ENCODE measurements around the gene NCSTN. TPM values are rescaled to one million over a fixed set of nuclear protein-coding genes. Genes with fewer than 3 reads are reported as not detected.

The NCSTN gene
- polyA plus RNA-seq, 1 donor (not counting 4 experiments of a cell fraction or from before 2014, with no cell fraction given) = 111 TPM

- Histone ChIP-seq H2AFZ (ENCODE audit: control insufficient read depth, low read length) (no peak overlapping the region), H3K4me1 (ENCODE audit: control insufficient read depth, extremely low read depth, insufficient read depth, low read length) (no peaks in the 10 kb centered on the region), H3K9ac (ENCODE audit: control insufficient read depth, extremely low read depth, insufficient read depth, low read length) (no peak overlapping the region), H3K27me3 (ENCODE audit: control insufficient read depth, extremely low read depth, insufficient read depth, low read length) (no peaks in the 10 kb centered on the region), H3K79me2 (ENCODE audit: control insufficient read depth, insufficient read depth, low read length) (peaks cover 5% of the 10 kb centered on the region), H4K20me1 (ENCODE audit: control insufficient read depth, extremely low read depth, insufficient read depth, low read length) (peaks cover 4% of the 10 kb centered on the region), H3K4me2 (ENCODE audit: control insufficient read depth, extremely low read depth, insufficient read depth, low read depth, low read length) (no peak overlapping the region), H3K36me3 (ENCODE audit: control insufficient read depth in 2 of 2, extremely low read depth in 1 of 2, insufficient read depth in 2 of 2, low read length in 2 of 2) (peaks cover 36 to 45% of the 10 kb centered on the region in 2 experiments), H3K9me3 (ENCODE audit: control insufficient read depth, low read depth, low read length) (no peaks in the 10 kb centered on the region), H3K4me3 (ENCODE audit: control insufficient read depth in 2 of 3, extremely low read depth in 1 of 3, insufficient read depth in 2 of 3, low read depth in 1 of 3, low read length in 3 of 3) (no peak overlapping the region), H3K27ac (ENCODE audit: control insufficient read depth, insufficient read depth, low read length) (no peak overlapping the region), H3K9me1 (ENCODE audit: control insufficient read depth, extremely low read depth, insufficient read depth, low read length) (no peaks in the 10 kb centered on the region)
- no peak for FAIRE-seq
- dilution Hi-C loops (cut with MboI; ENCODE audit: extremely low pct_ligation_motif_present, low sequenced_read_pairs) = no loop called here
- DNase-seq (ENCODE audit: low read depth, low spot score) = no peak
- TF ChIP-seq EZH2 (IDR thresholded peaks at IDR 0.05; ENCODE audit: low read length) (no peak), CTCF (optimal IDR thresholded peaks at IDR 0.05 in 1 of 3, IDR thresholded peaks at IDR 0.05 in 1 of 3, conservative IDR thresholded peaks at IDR 0.05 in 1 of 3; ENCODE audit: extremely low read depth in 1 of 3, insufficient read depth in 2 of 3, low read length in 3 of 3) (no peak)
Observed at GRCh38 chr1:160330119-160330518, 13.1 kb upstream of the NCSTN start.

GRCh38 chr1:160332516-160332915 is 10.7 kb upstream of the NCSTN start:
- Histone ChIP-seq H3K79me2 (ENCODE audit: control insufficient read depth, insufficient read depth, low read length) (peaks cover 10% of the 10 kb centered on the region), H3K4me2 (ENCODE audit: control insufficient read depth, extremely low read depth, insufficient read depth, low read depth, low read length) (no peak overlapping the region), H3K9me3 (ENCODE audit: control insufficient read depth, low read depth, low read length) (no peaks in the 10 kb centered on the region), H3K36me3 (ENCODE audit: control insufficient read depth in 2 of 2, extremely low read depth in 1 of 2, insufficient read depth in 2 of 2, low read length in 2 of 2) (peaks cover 27 to 39% of the 10 kb centered on the region in 2 experiments), H3K4me3 (ENCODE audit: control insufficient read depth in 2 of 3, extremely low read depth in 1 of 3, insufficient read depth in 2 of 3, low read depth in 1 of 3, low read length in 3 of 3) (no peak overlapping the region), H3K27me3 (ENCODE audit: control insufficient read depth, extremely low read depth, insufficient read depth, low read length) (no peaks in the 10 kb centered on the region), H3K9me1 (ENCODE audit: control insufficient read depth, extremely low read depth, insufficient read depth, low read length) (no peaks in the 10 kb centered on the region), H3K9ac (ENCODE audit: control insufficient read depth, extremely low read depth, insufficient read depth, low read length) (no peak overlapping the region), H3K27ac (ENCODE audit: control insufficient read depth, insufficient read depth, low read length) (no peak overlapping the region), H2AFZ (ENCODE audit: control insufficient read depth, low read length) (no peak overlapping the region), H3K4me1 (ENCODE audit: control insufficient read depth, extremely low read depth, insufficient read depth, low read length) (no peaks in the 10 kb centered on the region), H4K20me1 (ENCODE audit: control insufficient read depth, extremely low read depth, insufficient read depth, low read length) (peaks cover 4% of the 10 kb centered on the region)
- dilution Hi-C loops (cut with MboI; ENCODE audit: extremely low pct_ligation_motif_present, low sequenced_read_pairs) = no loop called here
- no peak for FAIRE-seq
- TF ChIP-seq EZH2 (IDR thresholded peaks at IDR 0.05; ENCODE audit: low read length) (no peak), CTCF (optimal IDR thresholded peaks at IDR 0.05 in 1 of 3, IDR thresholded peaks at IDR 0.05 in 1 of 3, conservative IDR thresholded peaks at IDR 0.05 in 1 of 3; ENCODE audit: extremely low read depth in 1 of 3, insufficient read depth in 2 of 3, low read length in 3 of 3) (no peak)
- DNase-seq (ENCODE audit: low read depth, low spot score) = no peak
